PC-3 (cell line): ENCODE measurements around the gene EIF4B.

Experiments used
- CTCF ChIP-seq: fragments of 300-600 bp; sonication (generic); conservative IDR thresholded peaks from 2 replicates; pipeline ENCODE4 v1.5.1; 2017; ENCODE audit warnings: antibody characterized with exemption, low read depth, mild to moderate bottlenecking, low read length
- EZH2 ChIP-seq: fragments of 300-600 bp; sonication (generic); IDR thresholded peaks from one replicate; pipeline ENCODE4 v1.6.1; 2017; ENCODE audit warnings: antibody characterized with exemption, mild to moderate bottlenecking, low read length; ENCODE audit not compliant: unreplicated experiment

GRCh38 chr12:53031616-53032015, 25.4 kb downstream of the EIF4B start:
- peak; percentile 37 for TF ChIP-seq CTCF
- no peak for TF ChIP-seq EZH2
